ENCODE measurements around the gene WTAP. TPM values are rescaled to one million over a fixed set of nuclear protein-coding genes. Genes with fewer than 3 reads are reported as not detected.
"Not testable (repeated sequence)": the region's sequence is repeated elsewhere in the genome, so short reads cannot be mapped to it uniquely, and the experiment has no call there.

WTAP gene
- total RNA-seq (2014; rRNA removed; shearing (Covaris generic)): 95.8 and 169 TPM in 2 replicates

GRCh38 chr6:159726918-159727716, at the start of gene WTAP:
Gene WTAP (plus strand): TSS chr6:159727506. CDS start chr6:159736266, 8,760 bp downstream.
- DNase-seq (ENCODE audit: low spot score): peak; percentile 93
- in situ Hi-C loops (cut with HindIII; ENCODE audit: low sequenced_read_pairs): no loop called here

GRCh38 chr6:159677506-159678165, 49.7 kb upstream of the WTAP start:
- no peak for DNase-seq (ENCODE audit: low spot score)
- in situ Hi-C loops (cut with HindIII; ENCODE audit: low sequenced_read_pairs): no loop called here

GRCh38 chr6:159678574-159678973, 48.7 kb upstream of the WTAP start:
- in situ Hi-C loops (cut with HindIII; ENCODE audit: low sequenced_read_pairs): no loop called here
- DNase-seq (ENCODE audit: low spot score): no peak

- no peak for DNase-seq (ENCODE audit: low spot score)
- in situ Hi-C loops (cut with HindIII; ENCODE audit: low sequenced_read_pairs): no loop called here
Observed at GRCh38 chr6:159679091-159680077, 47.9 kb upstream of the WTAP start.

GRCh38 chr6:159680104-159680503, 47.2 kb upstream of the WTAP start:
- no peak for DNase-seq (ENCODE audit: low spot score)
- in situ Hi-C loops (cut with HindIII; ENCODE audit: low sequenced_read_pairs): no loop called here

- in situ Hi-C loops (cut with HindIII; ENCODE audit: low sequenced_read_pairs): no loop called here
- no peak for DNase-seq (ENCODE audit: low spot score)
Observed at GRCh38 chr6:159681191-159681880, 46.0 kb upstream of the WTAP start.

- in situ Hi-C loops (cut with HindIII; ENCODE audit: low sequenced_read_pairs): no loop called here
- DNase-seq (ENCODE audit: low spot score): no peak
Observed at GRCh38 chr6:159682295-159682694, 45.0 kb upstream of the WTAP start.

- in situ Hi-C loops (cut with HindIII; ENCODE audit: low sequenced_read_pairs): no loop called here
- DNase-seq (ENCODE audit: low spot score): no peak
Observed at GRCh38 chr6:159682810-159683209, 44.5 kb upstream of the WTAP start.

GRCh38 chr6:159684013-159684304, 43.3 kb upstream of the WTAP start:
- in situ Hi-C loops (cut with HindIII; ENCODE audit: low sequenced_read_pairs): no loop called here
- DNase-seq (ENCODE audit: low spot score): no peak

GRCh38 chr6:159686040-159686439, 41.3 kb upstream of the WTAP start:
- in situ Hi-C loops (cut with HindIII; ENCODE audit: low sequenced_read_pairs): no loop called here
- DNase-seq (ENCODE audit: low spot score): no peak

GRCh38 chr6:159686703-159687102, 40.6 kb upstream of the WTAP start:
- DNase-seq (ENCODE audit: low spot score): no peak
- in situ Hi-C loops (cut with HindIII; ENCODE audit: low sequenced_read_pairs): no loop called here

GRCh38 chr6:159687341-159687740, 40.0 kb upstream of the WTAP start:
- in situ Hi-C loops (cut with HindIII; ENCODE audit: low sequenced_read_pairs): no loop called here

GRCh38 chr6:159688266-159688905, 38.9 kb upstream of the WTAP start:
- no peak for DNase-seq (ENCODE audit: low spot score)
- in situ Hi-C loops (cut with HindIII; ENCODE audit: low sequenced_read_pairs): no loop called here

More at GRCh38 chr6:159687341-159687740, 40.0 kb upstream of the WTAP start:
- DNase-seq (ENCODE audit: low spot score): no peak

- in situ Hi-C loops (cut with HindIII; ENCODE audit: low sequenced_read_pairs): no loop called here
Observed at GRCh38 chr6:159689001-159689400, 38.3 kb upstream of the WTAP start.

GRCh38 chr6:159690135-159690534, 37.2 kb upstream of the WTAP start:
- DNase-seq (ENCODE audit: low spot score); in situ Hi-C loops (cut with HindIII; ENCODE audit: low sequenced_read_pairs): not testable (repeated sequence)

More at GRCh38 chr6:159689001-159689400, 38.3 kb upstream of the WTAP start:
- no peak for DNase-seq (ENCODE audit: low spot score)

- DNase-seq (ENCODE audit: low spot score): peak; percentile 72
- in situ Hi-C loops (cut with HindIII; ENCODE audit: low sequenced_read_pairs): no loop called here
Observed at GRCh38 chr6:159691133-159691962, 36.0 kb upstream of the WTAP start.

GRCh38 chr6:159691963-159692287, 35.4 kb upstream of the WTAP start:
- peak; percentile 12 for DNase-seq (ENCODE audit: low spot score)
- in situ Hi-C loops (cut with HindIII; ENCODE audit: low sequenced_read_pairs): no loop called here

Measured in G401 (cell line).